ENCODE data around the gene VPS13C. TPM values are rescaled to one million over a fixed set of nuclear protein-coding genes. Genes with fewer than 3 reads are reported as not detected.
A peak's percentile ranks its signal among the peaks of the same experiment; 100 is the strongest.

Gene VPS13C
- total RNA-seq, 1 donor from 2014 or later, result 35.0 TPM

- H3K36me3 ChIP-seq (ENCODE audit: control insufficient read depth, insufficient read depth, low read length), result no peaks in the 10 kb centered on the region
- H3K27me3 ChIP-seq (ENCODE audit: control insufficient read depth, insufficient read depth, low read length), result peaks cover 2% of the 10 kb centered on the region
- peak; percentile 18 for FAIRE-seq
- TF ChIP-seq CTCF (IDR thresholded peaks at IDR 0.05; ENCODE audit: insufficient read depth, low read length, severe bottlenecking), result no peak
- no peak for DNase-seq (ENCODE audit: low read depth)
- H3K4me3 ChIP-seq (ENCODE audit: low read depth, low read length), result no peak overlapping the region
These were observed 34.1 kb upstream of the VPS13C start for GRCh38 chr15:62094388-62094787.

- H3K27me3 ChIP-seq (ENCODE audit: control insufficient read depth, insufficient read depth, low read length), result peaks cover 2% of the 10 kb centered on the region
- no peak for DNase-seq (ENCODE audit: low read depth)
- no peaks in the 10 kb centered on the region for H3K36me3 ChIP-seq (ENCODE audit: control insufficient read depth, insufficient read depth, low read length)
- no peak for TF ChIP-seq CTCF (IDR thresholded peaks at IDR 0.05; ENCODE audit: insufficient read depth, low read length, severe bottlenecking)
- no peak overlapping the region for H3K4me3 ChIP-seq (ENCODE audit: low read depth, low read length)
- FAIRE-seq, result no peak
These were observed 33.6 kb upstream of the VPS13C start for GRCh38 chr15:62093809-62094208.

GRCh38 chr15:62090988-62091387 is 30.7 kb upstream of the VPS13C start:
- Histone ChIP-seq H3K4me3 (ENCODE audit: low read depth, low read length) (no peak overlapping the region), H3K27me3 (ENCODE audit: control insufficient read depth, insufficient read depth, low read length) (no peaks in the 10 kb centered on the region), H3K36me3 (ENCODE audit: control insufficient read depth, insufficient read depth, low read length) (no peaks in the 10 kb centered on the region)
- no peak for DNase-seq (ENCODE audit: low read depth)
- no peak for TF ChIP-seq CTCF (IDR thresholded peaks at IDR 0.05; ENCODE audit: insufficient read depth, low read length, severe bottlenecking)
- no peak for FAIRE-seq

GRCh38 chr15:62089616-62090015 is 29.4 kb upstream of the VPS13C start:
- Histone ChIP-seq H3K36me3 (ENCODE audit: control insufficient read depth, insufficient read depth, low read length) (no peaks in the 10 kb centered on the region), H3K27me3 (ENCODE audit: control insufficient read depth, insufficient read depth, low read length) (no peaks in the 10 kb centered on the region), H3K4me3 (ENCODE audit: low read depth, low read length) (no peak overlapping the region)
- peak; percentile 6 for TF ChIP-seq CTCF (IDR thresholded peaks at IDR 0.05; ENCODE audit: insufficient read depth, low read length, severe bottlenecking)
- no peak for FAIRE-seq
- DNase-seq (ENCODE audit: low read depth), result peak; percentile 76

- FAIRE-seq, result no peak
- Histone ChIP-seq H3K36me3 (ENCODE audit: control insufficient read depth, insufficient read depth, low read length) (no peaks in the 10 kb centered on the region), H3K27me3 (ENCODE audit: control insufficient read depth, insufficient read depth, low read length) (no peaks in the 10 kb centered on the region), H3K4me3 (ENCODE audit: low read depth, low read length) (no peak overlapping the region)
- TF ChIP-seq CTCF (IDR thresholded peaks at IDR 0.05; ENCODE audit: insufficient read depth, low read length, severe bottlenecking), result no peak
- DNase-seq (ENCODE audit: low read depth), result no peak
These were observed 28.1 kb upstream of the VPS13C start for GRCh38 chr15:62088353-62088693.

- Histone ChIP-seq H3K36me3 (ENCODE audit: control insufficient read depth, insufficient read depth, low read length) (no peaks in the 10 kb centered on the region), H3K4me3 (ENCODE audit: low read depth, low read length) (no peak overlapping the region), H3K27me3 (ENCODE audit: control insufficient read depth, insufficient read depth, low read length) (no peaks in the 10 kb centered on the region)
- no peak for TF ChIP-seq CTCF (IDR thresholded peaks at IDR 0.05; ENCODE audit: insufficient read depth, low read length, severe bottlenecking)
- FAIRE-seq (no peak), DNase-seq (ENCODE audit: low read depth) (peak; percentile 59)
These were observed 27.6 kb upstream of the VPS13C start for GRCh38 chr15:62087671-62088352.

All from bronchial epithelial cell (primary cell).